GM12873 (cell line): ENCODE measurements around the gene DSCAML1.

Experiments used
- CTCF ChIP-seq: IDR thresholded peaks from 2 replicates; pipeline ENCODE4 v1.5.1; 2012; ENCODE audit warnings: low read depth, mild to moderate bottlenecking, moderate library complexity, low read length, control low read depth; ENCODE audit not compliant: insufficient read depth; ENCODE audit errors: missing control alignments

Gene DSCAML1

GRCh38 chr11:117618982-117619355 is 178.0 kb downstream of the DSCAML1 start:
- no peak for TF ChIP-seq CTCF

- TF ChIP-seq CTCF: no peak
Measured at GRCh38 chr11:117618302-117618981, 178.6 kb downstream of the DSCAML1 start.

- no peak for TF ChIP-seq CTCF
Measured at GRCh38 chr11:117616979-117617378, 180.0 kb downstream of the DSCAML1 start.

GRCh38 chr11:117614728-117615127 is 182.3 kb downstream of the DSCAML1 start:
- TF ChIP-seq CTCF: no peak

GRCh38 chr11:117613521-117613920 is 183.5 kb downstream of the DSCAML1 start:
- no peak for TF ChIP-seq CTCF

- no peak for TF ChIP-seq CTCF
Measured at GRCh38 chr11:117612177-117612576, 184.8 kb downstream of the DSCAML1 start.

DNA sequence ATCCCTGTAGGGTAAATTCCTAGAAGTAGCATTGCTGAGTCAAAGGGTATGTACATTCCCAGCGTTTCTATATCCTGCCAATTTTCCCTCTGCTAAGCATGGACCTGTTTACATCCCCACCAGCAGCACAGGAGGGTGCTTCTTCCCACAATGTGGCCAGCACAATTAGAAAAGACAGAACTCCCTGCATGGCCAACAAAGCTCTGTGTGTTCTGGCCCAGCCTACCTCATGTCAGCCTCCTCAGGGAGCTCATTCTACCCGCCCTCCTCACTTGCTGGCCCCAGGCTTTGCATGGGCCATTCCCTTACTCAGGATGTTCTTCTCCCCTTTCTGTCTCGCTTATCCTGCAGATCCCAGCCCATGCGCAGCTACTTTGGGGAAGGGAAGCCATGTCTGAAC is 186.1 kb downstream of the DSCAML1 start:
- no peak for TF ChIP-seq CTCF
